ENCODE data around the gene IRS1.

Gene IRS1

GRCh38 chr2:226773291-226773690, 26.3 kb downstream of the IRS1 start:
- no peak overlapping the region for H3K27ac ChIP-seq
- TF ChIP-seq CTCF (conservative IDR thresholded peaks at IDR 0.05) (no peak), ZFX (IDR thresholded peaks at IDR 0.05) (no peak)

DNA sequence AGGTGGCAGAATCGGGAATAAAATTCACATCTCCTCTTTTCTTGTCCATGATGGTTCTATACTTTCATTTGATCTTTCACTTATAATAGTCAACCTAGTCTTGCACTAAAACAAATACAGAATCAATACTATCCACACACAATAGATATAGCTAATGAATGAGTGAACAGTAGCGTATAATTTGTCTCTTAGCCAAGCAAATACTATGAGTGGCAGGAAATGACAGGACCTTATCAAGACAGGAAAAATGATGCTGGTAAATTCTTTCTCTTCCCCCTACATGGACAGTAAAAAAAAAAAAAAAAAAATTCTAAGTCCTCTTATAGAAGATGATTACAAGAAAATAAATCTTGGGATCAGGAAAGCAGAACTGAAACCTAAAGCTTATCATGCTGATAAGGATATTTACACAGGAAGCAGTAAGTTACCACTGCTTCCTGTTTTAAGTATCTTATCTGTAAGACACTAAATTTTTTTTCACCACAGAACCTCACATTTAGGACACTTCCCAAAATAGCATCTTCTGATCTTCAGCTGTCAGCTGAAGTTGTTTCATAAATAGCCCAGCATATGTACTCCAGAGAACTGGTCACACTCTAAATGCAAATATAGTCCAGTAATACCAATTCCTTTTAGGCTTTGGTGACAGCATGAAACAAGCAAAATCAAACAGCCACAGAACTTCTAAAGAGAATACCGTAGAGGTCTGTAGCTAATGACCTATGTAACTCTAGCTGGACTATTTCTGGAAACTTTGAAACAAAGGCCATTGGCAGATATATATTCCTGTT, 27.0 kb downstream of the IRS1 start:
- TF ChIP-seq ZFX (IDR thresholded peaks at IDR 0.05) (no peak), CTCF (conservative IDR thresholded peaks at IDR 0.05) (no peak)
- no peak overlapping the region for H3K27ac ChIP-seq

DNA sequence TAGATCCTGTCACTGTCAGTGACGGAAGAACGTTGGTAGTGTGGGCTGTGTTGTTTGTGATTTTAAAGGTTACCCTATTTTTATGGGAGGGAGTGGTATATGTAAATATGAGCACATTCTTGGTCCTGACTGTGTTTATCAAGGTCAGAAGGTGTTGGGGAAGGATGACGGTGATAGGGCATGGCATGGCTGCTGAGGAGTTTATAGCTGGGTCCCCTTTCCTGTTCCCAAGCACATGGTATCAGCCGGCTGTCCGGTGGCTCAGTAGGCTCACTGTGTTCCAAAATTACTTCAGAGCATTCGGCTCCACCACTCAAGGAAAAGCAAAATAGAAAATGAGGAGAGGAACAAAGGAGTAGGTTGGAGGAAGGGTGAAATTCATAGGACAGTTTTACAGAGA, 28.6 kb downstream of the IRS1 start:
- no peak overlapping the region for H3K27ac ChIP-seq
- TF ChIP-seq ZFX (IDR thresholded peaks at IDR 0.05): no peak

GRCh38 chr2:226767056-226767813, 32.4 kb downstream of the IRS1 start:
- TF ChIP-seq ZFX (IDR thresholded peaks at IDR 0.05) (no peak), CTCF (conservative IDR thresholded peaks at IDR 0.05) (no peak)

DNA sequence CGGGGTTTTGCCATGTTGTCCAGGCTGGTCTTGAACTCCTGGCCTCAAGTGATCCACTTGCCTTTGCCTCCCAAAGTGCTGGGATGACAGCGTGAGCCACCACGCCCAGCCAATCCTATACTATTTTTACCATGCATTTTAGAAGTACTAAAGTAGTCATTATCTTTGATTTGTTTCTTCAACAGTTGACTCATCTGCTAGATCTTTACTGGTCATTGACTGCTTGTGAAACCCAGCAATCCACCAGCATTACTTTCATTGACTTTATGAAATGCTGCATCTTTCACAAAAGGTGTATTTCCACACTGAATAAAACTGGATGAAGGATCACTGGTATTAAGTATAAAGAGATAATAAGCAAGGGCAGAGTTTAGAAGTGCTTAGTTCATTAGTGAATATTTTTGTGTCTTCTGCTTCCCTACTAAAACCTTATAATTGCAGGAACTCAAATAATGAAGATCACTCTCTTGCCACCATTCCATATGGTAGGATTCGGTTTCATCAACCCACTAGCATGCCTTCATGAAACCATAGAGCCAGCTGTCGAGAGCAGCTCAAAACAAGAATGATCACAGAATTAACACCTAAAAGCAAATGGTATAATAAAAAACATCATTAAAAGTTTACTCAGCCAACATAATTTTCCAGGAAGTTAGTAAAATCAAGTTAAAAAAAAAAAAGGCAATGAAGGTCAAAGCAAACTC, 33.1 kb downstream of the IRS1 start:
- no peak for TF ChIP-seq ZFX (IDR thresholded peaks at IDR 0.05)
- TF ChIP-seq CTCF (conservative IDR thresholded peaks at IDR 0.05): no peak
- no peak overlapping the region for H3K27ac ChIP-seq

More at GRCh38 chr2:226767056-226767813, 32.4 kb downstream of the IRS1 start:
- no peak overlapping the region for H3K27ac ChIP-seq

DNA sequence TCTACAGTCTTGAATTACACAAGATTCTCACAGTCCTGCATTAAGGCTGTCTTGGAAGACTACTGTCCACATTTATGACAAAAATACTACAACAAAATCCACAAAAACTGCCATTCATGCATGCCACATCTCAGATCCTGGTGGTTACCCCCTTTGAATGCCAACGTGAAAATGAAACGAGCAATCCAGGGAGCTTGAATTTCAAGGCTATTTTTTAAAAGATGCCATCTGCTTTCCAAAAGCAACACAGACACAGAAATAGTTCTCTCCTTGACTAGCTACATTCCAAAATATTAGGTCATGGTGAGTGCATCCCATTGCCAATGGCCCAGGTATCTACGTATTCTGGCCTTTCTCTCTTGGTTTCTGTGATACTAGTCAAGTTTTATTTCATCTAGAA, 36.3 kb downstream of the IRS1 start:
- H3K27ac ChIP-seq: no peak overlapping the region
- TF ChIP-seq ZFX (IDR thresholded peaks at IDR 0.05) (no peak), CTCF (conservative IDR thresholded peaks at IDR 0.05) (no peak)

DNA sequence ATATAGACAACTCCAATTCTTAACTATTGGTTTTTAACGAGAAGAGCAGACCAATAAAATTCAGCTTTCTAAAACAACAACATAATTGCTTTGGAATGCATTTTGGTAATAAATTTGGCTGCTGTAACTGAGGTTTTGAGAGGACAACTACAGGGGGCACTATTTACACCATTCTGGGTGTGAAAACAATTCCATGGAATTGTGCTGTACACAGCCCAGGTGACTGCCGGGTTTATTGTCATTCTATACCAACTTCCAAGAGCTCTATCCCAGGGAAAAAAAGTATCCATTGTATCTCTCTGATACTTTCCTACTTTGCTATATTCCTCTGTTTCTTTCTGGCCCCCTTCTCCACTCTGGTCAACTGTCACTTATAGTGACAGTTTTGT, 38.4 kb downstream of the IRS1 start:
- no peak for TF ChIP-seq ZFX (IDR thresholded peaks at IDR 0.05)
- no peak for TF ChIP-seq CTCF (conservative IDR thresholded peaks at IDR 0.05)
- H3K27ac ChIP-seq: no peak overlapping the region

Measured in C4-2B (cell line).